Measurements from ENCODE around the gene ADORA1. TPM values are rescaled to one million over a fixed set of nuclear protein-coding genes. Genes with fewer than 3 reads are reported as not detected.

The ADORA1 gene
- total and polyA plus RNA-seq, 4 experiments from 2014 or later = 0.10 TPM; not detected in 3

DNA sequence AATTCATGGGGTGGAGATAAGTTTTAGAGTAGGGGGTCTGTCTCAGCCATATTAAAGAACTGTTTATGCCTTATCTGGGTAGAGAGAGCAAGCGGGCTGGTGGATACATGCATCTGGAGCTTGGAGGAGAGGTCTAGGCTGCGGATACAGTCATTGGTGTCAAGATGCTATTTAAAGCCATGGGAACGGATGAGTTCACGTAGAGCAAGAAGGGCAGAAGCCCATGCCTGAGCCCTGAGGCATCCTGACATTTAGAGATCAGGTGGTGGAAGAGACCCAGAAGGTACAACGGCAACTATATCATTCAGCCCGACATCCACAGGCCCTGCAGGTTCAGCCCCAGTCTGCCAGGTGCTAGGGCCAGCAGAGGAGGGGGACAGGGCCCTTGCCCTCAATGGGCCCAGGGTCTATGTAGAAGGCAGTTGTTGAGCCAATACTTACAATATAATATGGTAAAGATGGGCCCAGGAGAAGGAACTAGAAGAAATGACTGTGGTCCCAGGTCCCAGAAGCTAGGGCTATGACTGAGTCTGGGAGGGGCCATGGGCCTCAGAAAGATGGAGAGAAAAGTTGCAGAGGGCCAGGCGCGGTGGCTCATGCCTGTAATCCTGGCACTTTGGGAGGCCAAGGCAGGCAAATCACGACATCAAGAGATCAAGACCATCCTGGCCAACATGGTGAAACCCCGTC, 74.1 kb downstream of the ADORA1 start:
- no peak for DNase-seq
- Histone ChIP-seq H3K9me3 (ENCODE audit: control insufficient read depth in 1 of 2, low read length in 2 of 2) (no peaks in the 10 kb centered on the region), H3K27me3 (ENCODE audit: insufficient read depth, low read length) (no peaks in the 10 kb centered on the region), H3K27ac (ENCODE audit: low read depth, low read length) (no peak overlapping the region), H3K4me1 (ENCODE audit: insufficient read depth, low read length) (no peaks in the 10 kb centered on the region), H3K4me3 (ENCODE audit: low read length in 2 of 2) (no peak overlapping the region), H3K36me3 (ENCODE audit: insufficient read depth, low read length) (no peaks in the 10 kb centered on the region)
- intact Hi-C loops (cut with micrococcal nuclease) = no loop called here
- Mint-ChIP-seq H3K36me3 (no peaks in the 10 kb centered on the region), H3K4me1 (no peaks in the 10 kb centered on the region), H3K4me3 (no peak overlapping the region), H3K27me3 (peaks cover 19 to 32% of the 10 kb centered on the region in 2 donors), H3K9me3 (peaks cover 0 to 2% (median 0%) of the 10 kb centered on the region in 8 donors), H3K27ac (no peak overlapping the region)
- CTCF ChIA-PET (ENCODE audit: partially characterized antibody) = no interaction called here
- POLR2A ChIA-PET (ENCODE audit: partially characterized antibody) = no interaction called here

DNA sequence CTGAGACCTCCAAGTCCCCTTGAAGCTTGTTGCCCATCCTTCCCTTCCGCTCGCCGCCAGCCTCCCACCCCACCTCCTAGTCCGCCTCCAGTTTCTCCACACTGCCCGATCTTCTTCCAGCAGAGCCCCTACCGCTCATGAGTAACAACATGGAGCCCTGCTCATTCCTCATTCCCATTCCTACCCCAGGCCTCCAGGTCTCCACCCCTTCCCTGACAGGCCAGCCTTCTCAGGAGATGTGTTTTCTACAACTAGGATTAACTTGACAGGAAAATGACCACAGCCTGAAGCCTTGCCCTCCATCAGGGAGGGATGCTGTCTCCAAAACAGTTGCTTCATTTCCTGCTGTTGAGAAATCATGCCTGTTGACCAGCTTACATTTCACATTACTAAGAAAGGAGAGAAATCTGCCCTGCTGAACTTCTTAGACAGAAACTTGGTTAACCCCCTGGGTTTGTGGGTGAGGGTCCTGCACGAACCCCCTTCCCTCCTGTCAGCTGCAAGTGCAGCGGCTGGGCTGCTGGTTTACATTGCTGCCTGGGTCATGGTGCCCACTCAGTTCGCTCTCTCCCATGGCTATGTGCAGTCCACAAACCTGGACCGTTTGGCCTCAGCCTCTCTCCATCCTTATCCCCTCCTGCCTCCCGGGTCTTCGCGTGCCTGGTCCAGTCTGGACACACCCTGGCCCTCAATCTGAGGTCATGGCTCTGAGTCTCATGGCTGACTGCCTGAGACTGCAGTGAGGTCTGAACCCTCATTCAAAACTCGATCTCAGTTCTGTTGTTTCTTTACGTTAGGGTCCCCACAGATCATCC, 75.1 kb downstream of the ADORA1 start:
- Histone ChIP-seq H3K9me3 (ENCODE audit: control insufficient read depth in 1 of 2, low read length in 2 of 2) (no peaks in the 10 kb centered on the region), H3K27ac (ENCODE audit: low read depth, low read length) (no peak overlapping the region), H3K4me3 (ENCODE audit: low read length in 2 of 2) (no peak overlapping the region), H3K36me3 (ENCODE audit: insufficient read depth, low read length) (no peaks in the 10 kb centered on the region), H3K27me3 (ENCODE audit: insufficient read depth, low read length) (no peaks in the 10 kb centered on the region), H3K4me1 (ENCODE audit: insufficient read depth, low read length) (no peaks in the 10 kb centered on the region)
- H3K36me3 Mint-ChIP-seq = no peaks in the 10 kb centered on the region
- H3K4me3 Mint-ChIP-seq = no peak overlapping the region
- peak overlapping the region in 1 of 7 donors; percentile 77 for H3K27ac Mint-ChIP-seq
- intact Hi-C loops (cut with micrococcal nuclease) = no loop called here
- no peak for DNase-seq
- peaks cover 0 to 2% (median 0%) of the 10 kb centered on the region in 8 donors for H3K9me3 Mint-ChIP-seq
- no peaks in the 10 kb centered on the region for H3K4me1 Mint-ChIP-seq
- ChIA-PET POLR2A (ENCODE audit: partially characterized antibody) (no interaction called here), CTCF (ENCODE audit: partially characterized antibody) (interaction anchor here (1.2 to 1.5 kb wide), 2 partner anchors 11 to 13 kb away, joined by 4 to 8 read pairs; no protein-coding TSS in a partner anchor)
- peaks cover 15 to 27% of the 10 kb centered on the region in 2 donors for H3K27me3 Mint-ChIP-seq

DNA sequence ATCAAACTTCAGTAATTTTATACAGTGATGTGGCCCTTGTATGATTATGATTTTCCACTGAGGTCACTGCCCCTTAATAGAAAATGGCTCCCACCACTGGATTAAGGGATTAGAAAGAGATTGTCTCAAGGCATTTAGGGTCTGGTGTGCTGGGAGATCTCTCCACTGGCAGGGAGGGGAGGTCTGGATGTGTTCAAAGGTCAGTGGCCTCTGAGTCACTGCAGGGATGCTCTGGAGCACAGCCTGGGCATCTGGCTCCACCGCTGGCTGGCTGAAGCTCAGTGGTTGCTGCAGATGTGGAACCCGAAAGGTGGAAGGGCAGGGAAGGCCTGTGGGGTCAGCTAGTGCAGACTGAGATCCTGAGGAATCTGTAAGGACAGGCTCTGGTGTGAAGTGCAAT, 77.2 kb downstream of the ADORA1 start:
- Histone ChIP-seq H3K27ac (ENCODE audit: low read depth, low read length) (no peak overlapping the region), H3K9me3 (ENCODE audit: control insufficient read depth in 1 of 2, low read length in 2 of 2) (no peaks in the 10 kb centered on the region), H3K4me3 (ENCODE audit: low read length in 2 of 2) (no peak overlapping the region), H3K36me3 (ENCODE audit: insufficient read depth, low read length) (no peaks in the 10 kb centered on the region), H3K4me1 (ENCODE audit: insufficient read depth, low read length) (no peaks in the 10 kb centered on the region), H3K27me3 (ENCODE audit: insufficient read depth, low read length) (no peaks in the 10 kb centered on the region)
- Mint-ChIP-seq H3K4me3 (no peak overlapping the region), H3K36me3 (no peaks in the 10 kb centered on the region), H3K27me3 (peaks cover 15 to 24% of the 10 kb centered on the region in 2 donors), H3K9me3 (no peaks in the 10 kb centered on the region), H3K4me1 (no peaks in the 10 kb centered on the region), H3K27ac (no peak overlapping the region)
- no peak for DNase-seq
- ChIA-PET POLR2A (ENCODE audit: partially characterized antibody) (interaction anchor here (0.6 kb wide), 1 partner anchor 610 kb away, joined by 3 read pairs; no protein-coding TSS in a partner anchor), CTCF (ENCODE audit: partially characterized antibody) (no interaction called here)
- intact Hi-C loops (cut with micrococcal nuclease) = no loop called here

- Mint-ChIP-seq H3K4me1 (no peaks in the 10 kb centered on the region), H3K36me3 (no peaks in the 10 kb centered on the region), H3K27me3 (peaks cover 14% of the 10 kb centered on the region in 2 donors), H3K9me3 (no peaks in the 10 kb centered on the region), H3K4me3 (no peak overlapping the region), H3K27ac (no peak overlapping the region)
- POLR2A ChIA-PET (ENCODE audit: partially characterized antibody) = interaction anchor here (0.6 kb wide), 1 partner anchor 35 kb away, joined by 3 read pairs; no protein-coding TSS in a partner anchor
- intact Hi-C loops (cut with micrococcal nuclease) = no loop called here
- Histone ChIP-seq H3K27ac (ENCODE audit: low read depth, low read length) (no peak overlapping the region), H3K4me3 (ENCODE audit: low read length in 2 of 2) (no peak overlapping the region), H3K27me3 (ENCODE audit: insufficient read depth, low read length) (no peaks in the 10 kb centered on the region), H3K36me3 (ENCODE audit: insufficient read depth, low read length) (no peaks in the 10 kb centered on the region), H3K4me1 (ENCODE audit: insufficient read depth, low read length) (no peaks in the 10 kb centered on the region), H3K9me3 (ENCODE audit: control insufficient read depth in 1 of 2, low read length in 2 of 2) (no peaks in the 10 kb centered on the region)
- CTCF ChIA-PET (ENCODE audit: partially characterized antibody) = interaction anchor here (1.1 kb wide), 1 partner anchor 11 kb away, joined by 3 read pairs; no protein-coding TSS in a partner anchor
- no peak for DNase-seq
These were observed 78.7 kb downstream of the ADORA1 start for GRCh38 chr1:203206129-203206687.

GRCh38 chr1:203207751-203208150, 80.2 kb downstream of the ADORA1 start:
- no peak overlapping the region for H3K4me3 ChIP-seq (ENCODE audit: low read length in 2 of 2)
- H3K27me3 ChIP-seq (ENCODE audit: insufficient read depth, low read length) = no peaks in the 10 kb centered on the region
- Mint-ChIP-seq H3K9me3 (no peaks in the 10 kb centered on the region), H3K27ac (no peak overlapping the region), H3K4me1 (no peaks in the 10 kb centered on the region), H3K27me3 (peaks cover 10 to 11% of the 10 kb centered on the region in 2 donors), H3K36me3 (no peaks in the 10 kb centered on the region), H3K4me3 (no peak overlapping the region)
- no peaks in the 10 kb centered on the region for H3K36me3 ChIP-seq (ENCODE audit: insufficient read depth, low read length)
- H3K27ac ChIP-seq (ENCODE audit: low read depth, low read length) = no peak overlapping the region
- DNase-seq = no peak
- H3K9me3 ChIP-seq (ENCODE audit: control insufficient read depth in 1 of 2, low read length in 2 of 2) = no peaks in the 10 kb centered on the region
- POLR2A ChIA-PET (ENCODE audit: partially characterized antibody) = no interaction called here
- CTCF ChIA-PET (ENCODE audit: partially characterized antibody) = no interaction called here
- H3K4me1 ChIP-seq (ENCODE audit: insufficient read depth, low read length) = no peaks in the 10 kb centered on the region
- intact Hi-C loops (cut with micrococcal nuclease) = no loop called here

DNA sequence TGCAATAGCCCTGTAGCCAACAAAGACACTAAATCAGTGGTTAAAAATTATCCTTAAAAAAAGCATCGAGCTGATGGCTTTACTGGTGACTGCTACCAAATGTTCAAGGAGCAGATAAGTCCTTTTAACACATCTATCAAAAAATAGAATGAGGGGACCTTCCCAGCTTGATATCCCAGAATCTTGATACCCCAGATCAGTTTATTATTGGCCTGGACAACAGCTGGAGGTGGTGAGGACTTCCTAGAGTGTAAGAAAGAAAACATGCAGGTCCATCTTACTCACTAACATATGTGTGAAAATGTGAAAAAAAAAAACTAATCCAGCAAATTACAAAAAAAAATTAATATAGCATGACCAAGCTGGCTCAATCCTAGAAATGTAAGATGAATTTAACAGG, 80.7 kb downstream of the ADORA1 start:
- no peak overlapping the region for H3K27ac Mint-ChIP-seq
- POLR2A ChIA-PET (ENCODE audit: partially characterized antibody) = no interaction called here
- no peaks in the 10 kb centered on the region for H3K9me3 Mint-ChIP-seq

DNA sequence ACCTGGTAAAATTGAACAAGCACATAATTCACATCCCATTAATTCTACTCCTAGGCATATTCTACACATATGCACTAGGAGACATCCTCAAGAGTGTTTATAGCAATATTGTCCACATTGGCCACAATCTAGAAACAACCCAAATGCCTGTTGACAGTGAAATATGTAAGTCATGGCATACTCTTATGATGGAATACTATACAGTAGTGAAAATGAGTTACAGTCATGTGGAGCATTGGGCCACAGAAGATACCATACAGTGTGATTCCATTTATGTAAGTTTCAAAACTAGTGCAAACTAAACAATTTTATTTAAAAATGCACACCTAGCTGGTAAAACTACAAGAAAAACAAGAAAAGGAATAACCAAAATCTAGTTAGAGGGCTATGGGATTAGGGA, 82.8 kb downstream of the ADORA1 start:
- DNase-seq = no peak
- no peak overlapping the region for H3K27ac Mint-ChIP-seq
- Histone ChIP-seq H3K36me3 (ENCODE audit: insufficient read depth, low read length) (no peaks in the 10 kb centered on the region), H3K9me3 (ENCODE audit: control insufficient read depth in 1 of 2, low read length in 2 of 2) (no peaks in the 10 kb centered on the region), H3K27ac (ENCODE audit: low read depth, low read length) (no peak overlapping the region), H3K27me3 (ENCODE audit: insufficient read depth, low read length) (no peaks in the 10 kb centered on the region), H3K4me3 (ENCODE audit: low read length in 2 of 2) (no peak overlapping the region), H3K4me1 (ENCODE audit: insufficient read depth, low read length) (no peaks in the 10 kb centered on the region)
- CTCF ChIA-PET (ENCODE audit: partially characterized antibody) = interaction anchor here (1.0 to 1.7 kb wide), 2 partner anchors 93 to 171 kb away, joined by 3 to 4 read pairs; no protein-coding TSS in a partner anchor
- peaks cover 2 to 8% of the 10 kb centered on the region in 2 donors for H3K27me3 Mint-ChIP-seq
- H3K4me3 Mint-ChIP-seq = no peak overlapping the region
- H3K9me3 Mint-ChIP-seq = no peaks in the 10 kb centered on the region
- intact Hi-C loops (cut with micrococcal nuclease) = no loop called here
- POLR2A ChIA-PET (ENCODE audit: partially characterized antibody) = no interaction called here
- peaks cover 0 to 3% (median 0%) of the 10 kb centered on the region in 4 donors for H3K4me1 Mint-ChIP-seq
- H3K36me3 Mint-ChIP-seq = no peaks in the 10 kb centered on the region

More for the DNA sequence above, 80.7 kb downstream of the ADORA1 start:
- no peak overlapping the region for H3K4me3 Mint-ChIP-seq
- no peak overlapping the region for H3K27ac ChIP-seq (ENCODE audit: low read depth, low read length)
- no peaks in the 10 kb centered on the region for H3K9me3 ChIP-seq (ENCODE audit: control insufficient read depth in 1 of 2, low read length in 2 of 2)
- no peak overlapping the region for H3K4me3 ChIP-seq (ENCODE audit: low read length in 2 of 2)
- no peaks in the 10 kb centered on the region for H3K4me1 ChIP-seq (ENCODE audit: insufficient read depth, low read length)
- no peaks in the 10 kb centered on the region for H3K27me3 ChIP-seq (ENCODE audit: insufficient read depth, low read length)
- no peaks in the 10 kb centered on the region for H3K4me1 Mint-ChIP-seq
- peaks cover 8% of the 10 kb centered on the region in 2 donors for H3K27me3 Mint-ChIP-seq
- CTCF ChIA-PET (ENCODE audit: partially characterized antibody) = interaction anchor here (0.7 kb wide), 1 partner anchor 11 kb away, joined by 3 read pairs; no protein-coding TSS in a partner anchor
- intact Hi-C loops (cut with micrococcal nuclease) = no loop called here
- H3K36me3 Mint-ChIP-seq = no peaks in the 10 kb centered on the region
- no peak for DNase-seq
- H3K36me3 ChIP-seq (ENCODE audit: insufficient read depth, low read length) = no peaks in the 10 kb centered on the region
